Cortex of kidney (tissue), 1 donor: ENCODE results near the gene BBS1.

Experiments
- DNase-seq: peaks from one replicate; lab custom pipeline; 2025; lab: John Stamatoyannopoulos, UW

BBS1 gene

DNA sequence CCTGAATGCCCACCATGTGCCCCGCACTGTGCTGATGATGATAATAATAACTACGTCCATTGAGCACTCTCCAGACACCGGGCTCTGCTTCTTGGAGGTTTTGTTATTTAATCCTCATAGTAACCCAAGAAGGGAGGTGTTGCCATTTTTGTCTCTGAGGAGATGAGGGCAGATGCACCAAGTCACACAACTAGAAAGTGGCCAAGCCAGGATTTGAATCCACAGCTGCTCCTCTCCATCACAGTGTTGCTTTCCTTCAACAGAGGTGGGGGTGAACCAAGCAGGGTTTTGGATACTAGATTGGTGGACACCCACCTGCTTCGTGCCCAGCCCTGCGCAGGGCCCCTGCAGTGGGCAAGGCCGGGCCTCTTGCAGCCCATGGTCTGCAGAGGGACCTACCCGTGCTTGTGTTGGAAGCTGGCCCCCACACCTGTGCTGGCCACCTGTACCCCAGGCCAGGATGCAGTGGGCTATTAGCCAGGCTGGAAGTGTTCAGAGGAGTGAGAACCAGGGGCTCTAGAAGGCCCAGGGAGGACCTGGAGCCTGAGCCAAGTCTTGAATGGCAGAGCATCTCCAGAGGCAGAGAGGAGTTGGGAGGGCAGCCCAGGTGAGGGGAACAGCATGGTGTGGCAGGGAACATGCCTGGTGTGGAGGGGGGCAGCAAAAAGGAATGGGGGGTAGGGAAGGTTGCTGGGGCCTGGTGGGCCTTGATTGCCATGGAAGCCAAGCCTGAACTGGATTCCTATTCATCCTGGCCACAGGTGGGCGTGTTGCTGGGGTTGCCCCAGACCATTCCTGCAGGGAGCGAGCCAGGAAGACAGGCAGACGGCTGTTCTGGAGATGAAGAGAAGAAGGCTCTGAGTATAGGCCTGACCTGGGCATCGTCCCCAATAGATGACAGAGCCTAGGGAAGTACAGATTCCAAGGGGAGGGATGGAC is 32.9 kb upstream of the BBS1 start:
- no peak for DNase-seq

- DNase-seq: no peak
Observed at GRCh38 chr11:66478729-66479393, 31.6 kb upstream of the BBS1 start.

DNA sequence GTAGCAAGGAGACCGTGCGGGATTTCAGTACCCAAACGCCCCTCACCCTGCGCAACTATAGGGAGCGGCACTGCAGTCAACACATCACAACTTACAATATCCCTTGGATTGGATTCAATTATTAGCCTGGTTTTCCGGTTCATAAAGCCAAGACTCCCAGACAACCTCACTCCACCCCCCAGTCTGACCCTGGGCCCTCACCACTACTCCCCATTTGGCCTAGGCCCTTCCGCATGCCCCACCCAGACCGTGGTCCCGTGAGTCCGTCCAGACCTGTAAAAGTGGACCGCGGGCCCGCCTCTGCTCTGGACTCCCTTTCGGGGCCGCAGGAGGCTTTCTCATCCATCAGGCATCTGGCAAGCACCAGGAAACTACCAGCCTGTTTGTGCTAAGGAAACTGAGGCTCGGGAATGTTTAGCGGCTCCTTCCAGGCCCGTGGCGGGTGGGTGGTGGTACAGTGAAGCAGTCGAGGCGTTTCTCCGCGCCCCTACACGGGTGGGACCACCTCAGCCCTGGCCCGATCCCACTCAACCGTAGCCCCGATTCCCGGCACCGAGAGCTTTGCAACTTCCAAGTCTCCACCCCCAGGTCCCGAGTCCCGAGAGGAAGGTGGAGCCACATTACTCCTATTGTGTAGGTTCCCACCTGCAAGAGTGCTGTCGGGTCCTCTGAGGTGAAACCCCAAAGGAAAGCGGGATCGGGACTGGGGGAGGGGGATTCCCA is 30.9 kb upstream of the BBS1 start:
- DNase-seq: no peak

GRCh38 chr11:66480117-66480938 is 30.1 kb upstream of the BBS1 start, which contains the start of gene DPP3:
Gene DPP3 (plus strand): TSS chr11:66480434. CDS start chr11:66482201, 1,767 bp downstream.
- DNase-seq: peak; percentile 90

DNA sequence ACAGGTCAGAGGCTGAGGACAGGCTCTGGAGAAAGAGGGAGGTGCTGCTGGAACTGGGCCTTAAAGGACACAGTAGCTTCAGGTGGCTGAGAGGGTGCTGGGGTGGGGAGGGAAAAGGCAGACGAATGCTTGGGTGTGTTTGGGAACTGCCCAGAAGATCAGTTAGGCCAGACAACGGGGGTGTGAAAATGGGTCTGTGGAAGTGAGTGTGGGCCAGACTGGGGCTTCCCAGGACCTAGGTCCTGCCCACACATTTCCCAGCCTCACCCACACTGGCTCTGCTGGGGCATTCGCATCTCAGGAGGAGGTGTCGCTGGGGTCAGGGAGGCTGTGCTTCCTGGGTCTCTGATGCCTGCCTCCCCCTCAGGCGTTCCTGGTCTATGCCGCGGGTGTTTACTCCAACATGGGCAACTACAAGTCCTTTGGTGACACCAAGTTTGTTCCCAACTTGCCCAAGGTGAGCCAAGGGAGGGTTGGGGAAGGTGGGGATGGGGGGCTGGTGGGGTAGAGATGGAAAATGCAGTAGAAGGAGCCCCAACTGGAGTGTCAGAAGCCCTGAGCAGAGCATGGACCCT is 25.5 kb upstream of the BBS1 start:
- no peak for DNase-seq

DNA sequence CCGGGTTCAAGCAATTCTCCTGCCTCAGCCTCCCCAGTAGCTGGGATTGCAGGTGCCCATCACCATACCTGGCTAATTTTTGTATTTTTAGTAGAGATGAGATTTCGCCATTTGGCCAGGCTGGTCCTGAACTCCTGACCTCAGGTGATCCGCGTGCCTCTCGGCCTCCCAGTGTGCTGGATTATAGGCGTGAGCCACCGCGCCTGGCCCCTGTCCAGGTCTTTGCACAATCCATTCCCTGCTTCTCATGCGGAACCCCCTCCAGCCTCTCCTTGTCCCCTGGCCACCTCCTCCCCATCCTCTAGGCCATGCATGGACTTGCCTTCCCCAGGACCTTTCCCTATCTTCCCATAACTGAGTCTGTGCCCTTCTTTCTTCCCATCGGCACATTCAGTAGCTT is 21.5 kb upstream of the BBS1 start:
- DNase-seq: no peak

DNA sequence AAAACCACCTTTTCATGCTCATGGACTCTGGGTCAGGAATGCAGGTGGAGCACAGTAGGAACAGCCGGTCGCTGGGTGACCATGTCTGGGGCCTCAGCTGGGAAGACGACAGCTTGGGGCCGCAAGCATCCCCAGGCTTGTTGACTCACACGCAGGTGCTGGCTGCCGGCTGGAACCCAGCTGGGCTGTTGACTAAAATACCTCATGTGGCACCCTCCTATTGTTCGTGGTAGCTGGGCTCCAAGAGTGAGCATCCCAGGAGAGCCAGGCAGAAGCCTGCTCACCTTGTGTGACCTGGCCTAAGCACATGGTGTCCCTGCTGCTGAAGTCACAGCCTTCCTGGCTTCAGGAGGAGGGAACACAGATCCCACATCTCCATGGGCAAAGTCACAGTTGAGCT is 20.8 kb upstream of the BBS1 start:
- no peak for DNase-seq

DNA sequence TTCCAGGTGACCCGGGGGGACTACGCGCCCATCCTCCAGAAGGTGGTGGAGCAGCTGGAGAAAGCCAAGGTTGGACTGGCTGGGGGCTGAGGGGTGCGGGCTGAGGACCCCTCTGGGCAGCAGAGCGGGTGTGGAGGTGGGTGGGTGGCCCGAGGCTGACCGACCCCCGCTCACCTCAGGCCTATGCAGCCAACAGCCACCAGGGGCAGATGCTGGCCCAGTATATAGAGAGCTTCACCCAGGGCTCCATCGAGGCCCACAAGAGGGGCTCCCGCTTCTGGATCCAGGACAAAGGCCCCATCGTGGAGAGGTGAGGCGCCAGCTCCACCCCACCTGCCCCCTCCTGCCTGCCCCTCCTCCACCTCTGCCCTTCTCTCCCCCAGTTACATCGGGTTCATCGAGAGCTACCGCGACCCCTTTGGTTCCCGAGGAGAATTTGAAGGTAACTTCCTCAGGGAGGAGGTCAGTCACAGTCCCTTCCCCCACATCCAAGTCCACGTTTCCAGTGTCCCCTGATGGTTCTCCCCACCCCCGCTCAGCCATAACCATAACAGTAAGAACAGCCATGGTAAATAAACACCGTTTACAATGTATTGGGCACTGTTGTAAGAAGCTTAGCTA is 19.0 kb upstream of the BBS1 start:
- no peak for DNase-seq

- no peak for DNase-seq
Observed at GRCh38 chr11:66492161-66492865, 18.1 kb upstream of the BBS1 start.

- DNase-seq: no peak
Observed at GRCh38 chr11:66493130-66493529, 17.3 kb upstream of the BBS1 start.

- DNase-seq: no peak
Observed at GRCh38 chr11:66494458-66494857, 16.0 kb upstream of the BBS1 start.

DNA sequence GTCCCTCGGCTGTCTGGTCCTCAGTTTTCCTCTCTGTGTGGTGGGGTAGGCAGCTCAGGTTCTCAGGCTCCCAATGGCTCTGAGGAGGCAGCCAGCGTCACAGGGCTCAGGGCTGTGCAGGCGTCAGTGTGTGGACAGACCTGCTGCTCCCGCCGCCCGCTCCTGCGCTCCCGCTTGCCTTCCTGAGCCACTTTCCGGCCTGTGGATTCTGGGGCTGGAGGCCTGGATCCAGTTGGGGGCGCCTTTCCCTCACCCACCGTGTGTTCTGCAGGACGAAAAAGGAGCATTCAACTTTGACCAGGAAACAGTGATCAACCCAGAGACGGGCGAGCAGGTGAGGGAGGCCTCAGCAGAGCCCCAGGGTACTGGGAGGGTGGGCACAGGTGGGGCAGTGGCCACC is 15.5 kb upstream of the BBS1 start:
- no peak for DNase-seq

- no peak for DNase-seq
Observed at GRCh38 chr11:66495401-66495854, 15.0 kb upstream of the BBS1 start.

DNA sequence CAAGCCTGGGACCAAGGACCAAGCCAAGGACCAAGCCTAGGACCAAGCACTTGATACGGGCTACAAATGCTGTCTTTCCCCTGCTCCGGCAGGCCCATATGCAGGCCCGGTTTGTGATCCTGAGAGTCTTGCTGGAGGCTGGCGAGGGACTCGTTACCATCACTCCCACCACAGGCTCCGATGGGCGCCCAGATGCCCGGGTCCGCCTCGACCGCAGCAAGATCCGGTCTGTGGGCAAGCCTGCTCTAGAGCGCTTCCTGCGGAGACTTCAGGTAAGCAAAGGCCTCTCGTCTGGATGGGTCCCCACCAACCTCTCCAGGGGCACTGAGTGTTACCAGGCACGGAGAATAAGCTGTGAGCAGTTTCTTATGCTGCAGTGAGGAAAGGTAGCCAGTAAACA is 13.2 kb upstream of the BBS1 start:
- no peak for DNase-seq

GRCh38 chr11:66498506-66498905 is 11.9 kb upstream of the BBS1 start:
- no peak for DNase-seq

DNA sequence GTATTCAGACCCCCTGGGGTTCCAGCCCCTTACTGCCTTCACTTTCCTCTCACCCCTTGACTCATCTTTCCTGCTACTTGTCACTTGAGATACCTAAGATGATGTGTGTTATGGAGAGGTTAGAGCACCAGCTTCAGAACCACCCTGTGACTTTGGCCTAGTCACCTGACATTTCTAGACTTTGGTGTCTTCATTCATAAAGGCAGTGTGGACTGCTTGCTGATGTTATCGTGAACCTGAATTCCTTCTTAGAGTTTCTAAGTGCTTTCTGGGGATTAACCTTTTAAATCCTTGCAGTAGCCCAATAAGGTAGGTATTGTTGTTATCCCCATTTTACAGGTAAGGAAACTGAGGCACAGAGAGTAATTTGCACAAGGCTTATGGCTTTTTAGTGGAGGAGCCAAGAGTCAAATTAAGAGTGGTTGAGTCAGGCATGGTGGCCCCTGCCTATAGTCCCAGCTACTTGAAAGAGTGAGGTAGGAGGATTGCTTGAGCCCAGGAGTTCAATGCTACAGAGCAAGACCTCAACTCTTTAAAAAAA is 5.1 kb upstream of the BBS1 start:
- no peak for DNase-seq

DNA sequence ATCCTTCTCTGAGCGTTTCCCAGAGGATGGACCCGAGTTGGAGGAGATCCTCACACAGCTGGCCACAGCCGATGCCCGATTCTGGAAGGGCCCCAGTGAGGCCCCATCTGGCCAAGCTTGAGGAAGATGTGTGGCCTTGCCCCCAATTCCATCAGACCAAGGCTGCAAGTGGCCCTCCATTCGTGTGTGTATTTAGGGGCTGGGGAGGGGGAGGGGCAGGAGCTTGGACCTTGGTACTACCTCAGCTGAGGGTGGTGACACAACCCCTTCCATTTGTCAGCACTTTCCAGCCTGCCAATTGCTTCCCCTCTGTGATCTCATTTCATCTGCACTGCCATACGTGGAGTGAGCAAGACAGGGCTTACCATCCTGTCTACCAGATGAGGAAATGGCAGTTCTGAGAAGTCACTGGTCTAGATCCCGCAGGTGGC is 1.3 kb upstream of the BBS1 start:
- no peak for DNase-seq

DNA sequence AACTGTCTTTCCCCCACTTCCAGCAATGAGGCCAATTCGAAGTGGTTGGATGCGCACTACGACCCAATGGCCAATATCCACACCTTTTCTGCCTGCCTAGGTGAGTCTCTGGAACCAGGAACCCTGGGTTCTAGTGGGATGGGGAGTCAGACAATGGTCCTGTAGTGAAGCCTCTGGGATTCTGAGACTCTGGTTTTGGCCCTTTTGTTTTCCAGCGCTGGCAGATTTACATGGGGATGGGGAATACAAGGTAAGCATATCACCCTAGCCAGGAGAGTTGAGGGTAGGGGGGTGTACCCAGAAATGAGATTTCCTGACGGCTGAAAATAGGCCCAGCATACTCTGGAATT is 530 bp downstream of the BBS1 start:
- DNase-seq: no peak

- DNase-seq: no peak
Observed at GRCh38 chr11:66523611-66524010, 13.2 kb downstream of the BBS1 start.
